OCI-LY7 (cell line): ENCODE results near the gene ATP2C1.

Experiments
- EZH2phosphoT487 ChIP-seq: fragments of 200-600 bp; sonication (generic); IDR thresholded peaks from 2 replicates; pipeline ENCODE4 v1.6.1; 2018; ENCODE audit warnings: low read depth, borderline replicate concordance, mild to moderate bottlenecking, mixed run types, antibody characterized with exemption, low read length, moderate library complexity, mixed read lengths
- TF ChIP-seq, protein P1 (sequence below): fragments of 200-600 bp; sonication (generic); conservative IDR thresholded peaks from 2 replicates; pipeline ENCODE4 v1.5.1; 2014; ENCODE audit warnings: mild to moderate bottlenecking, antibody characterized with exemption, low read length, moderate library complexity, mixed read lengths

DNA sequence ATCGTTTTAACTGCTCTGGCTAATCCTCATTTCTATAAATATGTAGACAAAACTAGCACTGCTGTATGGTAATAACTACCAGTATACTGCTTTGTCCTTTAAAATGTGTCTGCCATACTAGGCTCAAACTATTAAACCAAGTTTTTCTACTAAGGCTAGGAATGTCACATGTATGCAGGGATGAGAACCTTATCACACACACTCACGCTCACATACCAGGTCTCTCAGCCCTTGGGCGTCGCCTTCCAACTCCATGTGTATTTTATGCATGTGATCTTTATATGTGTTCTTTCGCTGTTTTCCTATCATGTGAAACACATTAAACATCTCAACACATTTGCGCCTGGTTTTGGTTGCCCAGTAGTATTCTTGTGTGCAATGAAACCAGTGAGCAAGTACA is 32.6 kb downstream of the ATP2C1 start:
- TF ChIP-seq, protein P1, sequence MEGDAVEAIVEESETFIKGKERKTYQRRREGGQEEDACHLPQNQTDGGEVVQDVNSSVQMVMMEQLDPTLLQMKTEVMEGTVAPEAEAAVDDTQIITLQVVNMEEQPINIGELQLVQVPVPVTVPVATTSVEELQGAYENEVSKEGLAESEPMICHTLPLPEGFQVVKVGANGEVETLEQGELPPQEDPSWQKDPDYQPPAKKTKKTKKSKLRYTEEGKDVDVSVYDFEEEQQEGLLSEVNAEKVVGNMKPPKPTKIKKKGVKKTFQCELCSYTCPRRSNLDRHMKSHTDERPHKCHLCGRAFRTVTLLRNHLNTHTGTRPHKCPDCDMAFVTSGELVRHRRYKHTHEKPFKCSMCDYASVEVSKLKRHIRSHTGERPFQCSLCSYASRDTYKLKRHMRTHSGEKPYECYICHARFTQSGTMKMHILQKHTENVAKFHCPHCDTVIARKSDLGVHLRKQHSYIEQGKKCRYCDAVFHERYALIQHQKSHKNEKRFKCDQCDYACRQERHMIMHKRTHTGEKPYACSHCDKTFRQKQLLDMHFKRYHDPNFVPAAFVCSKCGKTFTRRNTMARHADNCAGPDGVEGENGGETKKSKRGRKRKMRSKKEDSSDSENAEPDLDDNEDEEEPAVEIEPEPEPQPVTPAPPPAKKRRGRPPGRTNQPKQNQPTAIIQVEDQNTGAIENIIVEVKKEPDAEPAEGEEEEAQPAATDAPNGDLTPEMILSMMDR = no peak
- no peak for TF ChIP-seq EZH2phosphoT487
